ENCODE results near the gene SBNO1.

- no peak for TF ChIP-seq CTCF (IDR thresholded peaks at IDR 0.05; ENCODE audit: low read length)
- TF ChIP-seq EZH2 (IDR thresholded peaks at IDR 0.05; ENCODE audit: borderline replicate concordance, low read length), result no peak
Measured at GRCh38 chr12:123379391-123379790, 14.7 kb upstream of the SBNO1 start.

Measured in OCI-LY1 (cell line).